ENCODE data around the gene RASSF7.

Gene RASSF7

DNA sequence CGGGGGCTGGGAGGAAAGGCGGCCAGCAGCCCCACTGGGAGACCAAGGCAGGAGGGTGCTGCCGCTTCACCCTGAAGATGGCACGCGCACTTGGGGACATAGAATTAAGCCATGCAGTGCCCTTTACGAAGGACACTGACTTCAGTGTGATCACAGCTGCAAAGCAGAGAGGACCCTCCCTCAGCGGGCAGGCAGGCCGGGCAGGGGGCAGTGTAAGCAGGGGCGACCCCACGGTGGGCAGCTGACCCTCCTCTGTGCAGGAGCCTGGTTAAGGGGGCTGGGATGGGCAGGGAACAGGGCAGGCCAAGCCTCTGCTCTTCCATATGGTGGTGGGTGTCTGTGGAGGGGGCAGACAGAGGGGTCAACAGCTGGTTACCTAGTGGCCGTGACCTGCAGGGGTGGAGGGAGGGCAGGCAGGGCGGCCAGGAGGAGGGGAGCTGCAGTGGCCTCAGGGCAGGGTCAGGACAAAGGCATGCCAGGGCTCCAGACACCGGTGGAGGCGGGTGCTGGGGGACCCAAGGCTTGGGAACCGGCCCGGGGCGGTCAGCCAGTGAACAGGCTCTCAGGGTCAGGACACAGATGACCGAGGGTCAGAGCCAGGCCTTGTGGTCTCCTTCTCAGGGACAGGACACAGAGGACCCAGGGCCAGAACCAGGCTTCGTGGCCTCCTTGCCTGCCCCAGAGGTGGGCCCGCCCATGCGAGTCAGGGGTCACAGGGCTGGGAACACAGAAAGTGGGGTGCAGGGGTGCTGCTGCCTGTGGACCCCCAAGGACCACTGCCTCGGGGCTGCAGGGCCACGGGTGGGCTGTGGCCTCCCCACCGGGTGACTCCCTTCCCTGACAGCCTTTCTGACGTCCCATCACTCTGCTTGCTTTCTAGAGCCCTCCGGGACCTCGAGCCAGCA lies 7.4 kb upstream of the RASSF7 start:
- no peak for DNase-seq

- DNase-seq: no peak
Observed at GRCh38 chr11:553988-554340, 6.8 kb upstream of the RASSF7 start.

- peak; percentile 75 for DNase-seq
Observed at GRCh38 chr11:554428-555226, 6.1 kb upstream of the RASSF7 start.

DNA sequence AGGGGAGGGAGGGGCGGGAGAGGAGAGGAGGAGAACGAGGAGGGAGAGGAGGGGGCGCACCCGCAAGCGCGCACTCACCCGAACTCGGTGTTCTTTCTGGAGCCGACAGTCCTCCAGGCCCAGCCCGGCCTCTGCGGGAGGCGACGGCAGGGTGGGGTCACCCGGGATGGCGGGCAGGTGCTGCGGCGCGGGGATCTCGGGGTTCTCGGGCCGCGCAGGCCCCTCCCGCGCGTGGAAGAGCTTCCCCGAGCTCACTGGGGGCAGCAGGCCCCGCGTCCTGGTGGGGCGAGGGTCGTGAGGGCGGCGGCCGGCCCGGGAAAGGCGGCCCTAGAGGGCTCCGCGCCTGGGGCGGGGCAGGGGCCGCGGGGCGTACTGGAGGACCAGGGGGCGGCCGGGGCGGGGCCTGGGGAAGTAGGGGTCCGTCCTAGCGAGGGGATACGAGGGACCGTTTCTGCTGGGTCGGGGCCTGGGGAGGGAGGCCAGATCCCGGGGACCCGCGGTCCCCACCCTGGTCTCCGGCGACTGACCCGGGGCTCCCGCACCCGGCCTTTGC lies 5.5 kb upstream of the RASSF7 start:
- DNase-seq: no peak

DNA sequence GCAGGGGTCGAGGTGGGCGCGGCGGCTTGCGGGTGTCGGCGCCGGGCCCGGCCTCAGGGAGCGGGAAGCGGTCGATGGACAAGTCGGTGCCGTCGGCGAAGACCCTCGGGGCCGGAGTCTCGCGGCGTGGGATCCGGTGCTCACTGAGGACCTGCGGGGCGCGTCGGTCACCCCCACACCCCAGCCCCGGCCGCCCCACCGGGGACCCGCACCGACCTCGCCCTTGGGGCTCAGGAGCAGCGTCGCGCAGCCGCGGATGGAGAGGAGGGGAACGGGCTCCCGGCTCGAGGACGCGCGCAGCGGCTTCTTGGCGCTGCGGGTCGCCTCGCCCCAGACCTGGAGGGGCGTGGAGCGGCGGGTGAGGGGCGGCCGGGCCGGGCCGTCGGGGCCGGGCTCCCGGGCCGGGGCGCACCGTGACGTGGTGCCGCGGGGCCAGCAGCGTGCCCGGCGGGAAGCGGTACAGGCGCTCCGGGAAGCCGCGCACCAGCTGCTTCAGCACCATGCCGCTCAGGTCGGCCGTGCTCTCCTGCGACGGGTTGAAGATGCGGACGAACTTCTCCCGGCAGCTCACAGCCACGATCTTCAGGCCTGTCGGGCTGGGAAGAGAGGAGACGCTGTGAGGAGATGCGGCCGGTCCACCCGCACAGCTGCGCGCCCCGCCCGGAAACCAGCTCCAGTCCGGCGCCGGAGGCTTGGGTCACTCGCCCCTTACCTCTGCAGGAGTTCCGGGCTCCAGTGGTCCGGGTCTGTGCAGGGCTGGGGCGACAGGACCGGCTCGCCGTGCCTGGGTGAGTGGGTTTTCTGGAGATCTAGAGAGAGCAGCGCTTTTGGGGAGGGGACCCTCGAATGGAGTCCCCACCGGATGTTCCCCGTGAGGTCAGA lies 4.7 kb upstream of the RASSF7 start:
- no peak for DNase-seq

DNA sequence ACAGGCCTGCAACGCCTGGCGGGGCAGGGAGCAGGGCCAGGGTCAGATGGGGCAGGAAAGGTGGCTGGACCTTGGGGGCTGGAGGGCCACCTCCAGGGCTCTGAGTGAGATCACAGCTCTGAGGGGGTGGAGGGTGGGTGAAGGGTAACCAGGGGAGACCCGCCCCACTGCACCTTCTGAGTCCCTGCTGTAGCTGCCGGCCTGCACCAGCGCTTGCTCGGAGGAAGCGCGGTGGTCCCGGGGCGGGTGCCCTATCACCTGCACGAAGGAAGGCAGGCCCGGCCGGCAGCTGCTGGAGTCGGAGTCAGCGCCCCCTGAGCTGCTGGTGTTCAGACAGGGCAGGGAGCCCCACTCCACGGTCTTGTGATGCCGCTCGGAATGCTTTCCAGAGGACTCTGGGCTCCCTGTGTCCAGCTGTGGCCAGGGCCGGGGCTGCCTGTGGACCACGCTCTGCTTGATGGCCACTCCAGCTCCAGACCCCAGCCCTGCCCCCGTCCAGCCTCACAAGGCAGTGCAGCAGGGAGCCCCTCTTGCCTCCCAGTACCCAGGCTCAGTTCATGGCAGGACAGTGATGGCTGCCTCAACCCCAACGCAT lies 4.0 kb upstream of the RASSF7 start:
- no peak for DNase-seq

- no peak for DNase-seq
Observed at GRCh38 chr11:557328-558132, 3.2 kb upstream of the RASSF7 start.

- DNase-seq: no peak
Observed at GRCh38 chr11:558503-558902, 2.3 kb upstream of the RASSF7 start.

GRCh38 chr11:559020-559620 lies 1.6 kb upstream of the RASSF7 start:
- no peak for DNase-seq

- no peak for DNase-seq
Observed at GRCh38 chr11:559712-560304, 962 bp upstream of the RASSF7 start.

DNA sequence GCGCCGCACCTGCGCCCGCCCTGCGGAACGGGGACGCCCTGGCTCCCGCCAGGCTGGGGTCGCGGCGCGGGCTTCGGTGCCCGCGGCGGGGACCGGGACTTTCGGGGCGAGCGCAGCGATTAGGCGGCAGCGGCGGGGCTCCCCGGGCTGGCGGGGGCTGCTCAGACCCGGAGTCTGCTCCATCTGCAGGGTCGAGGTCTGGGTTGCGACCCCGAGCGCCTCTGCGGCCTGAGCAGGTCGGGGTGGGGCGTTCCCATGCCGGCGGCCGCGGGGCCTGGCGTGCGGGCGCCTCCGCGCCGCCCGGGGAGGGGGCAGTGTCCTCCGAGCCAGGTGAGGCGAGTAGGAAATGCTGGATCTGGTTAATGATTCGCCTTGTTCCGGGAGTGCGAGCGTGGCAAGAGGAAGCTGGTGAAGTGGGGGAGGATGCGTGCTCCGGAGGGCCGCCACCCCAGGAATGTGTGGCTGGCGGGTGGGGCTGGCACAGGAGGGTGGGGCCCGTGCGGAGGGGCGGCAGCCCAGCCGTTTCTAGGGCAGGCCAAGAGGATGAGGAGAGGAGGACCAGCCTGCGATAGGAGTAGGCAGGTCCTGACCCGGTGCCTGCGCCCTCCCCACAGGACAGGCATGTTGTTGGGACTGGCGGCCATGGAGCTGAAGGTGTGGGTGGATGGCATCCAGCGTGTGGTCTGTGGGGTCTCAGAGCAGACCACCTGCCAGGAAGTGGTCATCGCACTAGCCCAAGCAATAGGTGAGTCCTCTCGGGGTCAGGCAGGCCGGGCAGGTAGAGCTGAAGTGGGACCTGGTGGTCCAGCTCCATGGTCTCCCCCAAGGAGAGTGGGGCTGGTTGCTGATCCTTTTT lies 606 bp downstream of the RASSF7 start:
- no peak for DNase-seq

- no peak for DNase-seq
Observed at GRCh38 chr11:562046-562645, 1.4 kb downstream of the RASSF7 start.

- DNase-seq: no peak
Observed at GRCh38 chr11:563066-563811, 2.5 kb downstream of the RASSF7 start.

- DNase-seq: no peak
Observed at GRCh38 chr11:563812-564578, 3.2 kb downstream of the RASSF7 start.

DNA sequence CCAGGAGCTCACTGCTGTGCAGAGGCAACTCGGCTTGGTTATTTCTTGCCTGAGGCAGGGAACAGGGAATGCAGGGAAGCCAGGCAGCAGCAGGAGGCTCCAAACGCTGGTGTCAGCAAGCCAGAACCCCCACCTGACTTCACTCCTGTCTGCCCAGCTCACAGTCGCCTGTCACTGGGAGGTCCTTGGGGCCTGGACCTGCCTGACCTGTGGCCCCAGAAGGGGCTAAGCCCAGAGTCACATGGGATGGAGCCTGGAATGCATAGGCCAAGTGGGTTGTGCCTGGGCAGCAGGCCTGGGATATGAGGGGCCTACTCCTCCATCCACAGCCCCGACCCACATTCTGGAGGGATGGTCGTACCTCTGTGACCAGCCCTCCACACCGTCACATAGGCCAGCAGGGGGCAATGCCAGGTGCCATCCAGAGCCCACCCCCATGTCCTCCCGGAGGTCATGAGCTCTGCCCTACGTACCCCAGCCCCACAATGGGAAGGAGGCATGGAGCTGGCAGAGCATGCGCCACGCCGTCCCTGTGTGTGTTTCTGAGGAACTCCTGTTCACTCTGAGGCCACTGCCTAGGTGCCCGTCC lies 5.2 kb downstream of the RASSF7 start:
- DNase-seq: no peak

DNA sequence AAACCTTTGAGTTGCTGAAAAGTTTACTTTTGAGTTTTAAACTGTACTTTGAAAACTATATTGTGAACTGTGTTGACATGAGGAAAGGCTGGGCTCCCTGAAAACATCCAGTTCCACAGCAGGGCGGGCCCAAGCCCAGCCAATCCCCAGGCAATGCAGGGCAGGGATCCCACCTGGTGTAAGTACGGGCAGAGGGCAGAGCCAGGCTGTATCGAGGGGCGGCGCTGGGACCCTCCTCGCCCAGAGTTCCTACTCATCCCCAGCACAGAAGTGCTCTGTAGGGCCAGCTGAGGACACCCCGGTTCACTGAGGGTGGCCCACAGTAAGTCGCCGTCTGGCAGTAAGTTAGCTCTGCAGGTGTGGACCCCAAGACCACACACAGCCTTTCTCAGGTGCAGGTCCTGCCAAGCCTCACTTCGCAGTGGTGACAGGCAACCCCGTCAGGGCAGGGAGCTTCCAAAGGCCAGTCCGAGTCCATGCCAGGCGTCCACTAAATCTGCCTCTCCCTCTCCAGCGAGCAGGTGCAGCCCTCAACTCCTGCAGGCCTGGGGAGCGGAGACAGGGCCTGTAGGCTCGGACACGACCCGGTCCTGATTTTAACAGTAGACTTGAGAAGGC lies 6.3 kb downstream of the RASSF7 start:
- DNase-seq: no peak
